ENCODE data around the gene IRAK1. TPM values are rescaled to one million over a fixed set of nuclear protein-coding genes. Genes with fewer than 3 reads are reported as not detected.
"Not testable (repeated sequence)": the region's sequence is repeated elsewhere in the genome, so short reads cannot be mapped to it uniquely, and the experiment has no call there.

IRAK1 gene
- total RNA-seq, 2 donors from 2014 or later = 71.0 to 83.9 TPM

DNA sequence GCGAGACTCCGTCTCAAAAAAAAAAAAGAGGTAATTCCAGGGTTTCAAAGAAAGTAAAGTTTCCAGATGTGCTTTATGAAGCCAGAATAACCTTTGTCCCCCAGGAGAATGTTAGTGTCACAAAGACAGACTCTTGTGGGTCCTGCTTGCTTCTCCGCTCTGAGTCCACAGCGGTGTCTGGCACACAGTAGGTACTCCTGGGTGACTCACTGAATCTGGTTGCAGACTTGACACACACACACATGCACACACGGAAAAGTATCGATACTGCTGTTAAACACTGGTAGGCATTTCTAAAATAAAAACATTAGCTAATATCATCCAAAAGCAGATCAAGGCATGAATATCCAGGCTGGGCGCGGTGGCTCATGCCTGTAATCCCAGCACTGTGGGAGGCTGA, 24.2 kb downstream of the IRAK1 start:
- no peak for DNase-seq (ENCODE audit: low spot score)
- no peaks in the 10 kb centered on the region for H3K9me3 ChIP-seq
- no peaks in the 10 kb centered on the region for H3K36me3 ChIP-seq
- TF ChIP-seq, protein P1, sequence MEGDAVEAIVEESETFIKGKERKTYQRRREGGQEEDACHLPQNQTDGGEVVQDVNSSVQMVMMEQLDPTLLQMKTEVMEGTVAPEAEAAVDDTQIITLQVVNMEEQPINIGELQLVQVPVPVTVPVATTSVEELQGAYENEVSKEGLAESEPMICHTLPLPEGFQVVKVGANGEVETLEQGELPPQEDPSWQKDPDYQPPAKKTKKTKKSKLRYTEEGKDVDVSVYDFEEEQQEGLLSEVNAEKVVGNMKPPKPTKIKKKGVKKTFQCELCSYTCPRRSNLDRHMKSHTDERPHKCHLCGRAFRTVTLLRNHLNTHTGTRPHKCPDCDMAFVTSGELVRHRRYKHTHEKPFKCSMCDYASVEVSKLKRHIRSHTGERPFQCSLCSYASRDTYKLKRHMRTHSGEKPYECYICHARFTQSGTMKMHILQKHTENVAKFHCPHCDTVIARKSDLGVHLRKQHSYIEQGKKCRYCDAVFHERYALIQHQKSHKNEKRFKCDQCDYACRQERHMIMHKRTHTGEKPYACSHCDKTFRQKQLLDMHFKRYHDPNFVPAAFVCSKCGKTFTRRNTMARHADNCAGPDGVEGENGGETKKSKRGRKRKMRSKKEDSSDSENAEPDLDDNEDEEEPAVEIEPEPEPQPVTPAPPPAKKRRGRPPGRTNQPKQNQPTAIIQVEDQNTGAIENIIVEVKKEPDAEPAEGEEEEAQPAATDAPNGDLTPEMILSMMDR (IDR thresholded peaks at IDR 0.05) = no peak
- no peak overlapping the region for H3K27ac ChIP-seq
- H3K27me3 ChIP-seq (replicated peaks; ENCODE audit: insufficient read depth) = no peaks in the 10 kb centered on the region
- no peaks in the 10 kb centered on the region for H3K4me1 ChIP-seq (ENCODE audit: control insufficient read depth in 1 of 2, low read depth in 2 of 2)
- no peak for ATAC-seq (ENCODE audit: insufficient number of reproducible peaks, low FRiP score, low read depth)
- no peak overlapping the region for H3K4me3 ChIP-seq

GRCh38 chrX:153994398-153994797, 25.3 kb downstream of the IRAK1 start:
- ATAC-seq (ENCODE audit: insufficient number of reproducible peaks, low FRiP score, low read depth); H3K27ac ChIP-seq; H3K4me1 ChIP-seq (ENCODE audit: control insufficient read depth in 1 of 2, low read depth in 2 of 2); H3K27me3 ChIP-seq (replicated peaks; ENCODE audit: insufficient read depth); DNase-seq (ENCODE audit: low spot score); H3K36me3 ChIP-seq; H3K9me3 ChIP-seq; H3K4me3 ChIP-seq: not testable (repeated sequence)

GRCh38 chrX:153993978-153994377, 25.7 kb downstream of the IRAK1 start:
- no peaks in the 10 kb centered on the region for H3K27me3 ChIP-seq (replicated peaks; ENCODE audit: insufficient read depth)
- H3K27ac ChIP-seq = no peak overlapping the region
- no peaks in the 10 kb centered on the region for H3K36me3 ChIP-seq
- H3K4me1 ChIP-seq (ENCODE audit: control insufficient read depth in 1 of 2, low read depth in 2 of 2) = no peaks in the 10 kb centered on the region
- TF ChIP-seq, protein P1 (IDR thresholded peaks at IDR 0.05) = no peak
- ATAC-seq (ENCODE audit: insufficient number of reproducible peaks, low FRiP score, low read depth) (no peak), DNase-seq (ENCODE audit: low spot score) (no peak)
- no peaks in the 10 kb centered on the region for H3K9me3 ChIP-seq
- no peak overlapping the region for H3K4me3 ChIP-seq

- no peak overlapping the region for H3K4me3 ChIP-seq
- no peaks in the 10 kb centered on the region for H3K27me3 ChIP-seq (replicated peaks; ENCODE audit: insufficient read depth)
- no peak for ATAC-seq (ENCODE audit: insufficient number of reproducible peaks, low FRiP score, low read depth)
- TF ChIP-seq, protein P1 (IDR thresholded peaks at IDR 0.05) = no peak
- no peak overlapping the region for H3K27ac ChIP-seq
- no peaks in the 10 kb centered on the region for H3K36me3 ChIP-seq
- DNase-seq (ENCODE audit: low spot score) = no peak
- H3K4me1 ChIP-seq (ENCODE audit: control insufficient read depth in 1 of 2, low read depth in 2 of 2) = no peaks in the 10 kb centered on the region
- no peaks in the 10 kb centered on the region for H3K9me3 ChIP-seq
Observed at GRCh38 chrX:153993079-153993478, 26.6 kb downstream of the IRAK1 start.

DNA sequence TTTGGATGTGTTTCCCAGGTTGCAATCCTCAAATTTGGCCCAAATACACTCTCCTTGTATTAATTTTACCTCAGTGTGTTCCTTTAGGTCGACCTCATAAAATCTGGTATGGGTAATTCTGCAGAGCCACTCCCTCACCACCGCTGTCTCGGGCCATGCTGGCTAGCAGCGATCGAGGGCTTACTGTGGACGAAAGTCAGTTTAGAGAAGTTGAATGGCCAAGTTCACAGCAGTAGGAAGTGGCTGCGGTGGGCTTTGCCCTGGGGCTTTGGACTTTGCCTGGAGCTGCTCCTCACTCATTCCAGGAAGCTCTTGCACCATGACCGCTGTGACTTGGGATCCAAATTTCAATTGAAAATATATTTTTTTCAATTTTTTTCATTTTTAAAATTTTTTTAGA, 27.5 kb downstream of the IRAK1 start:
- Histone ChIP-seq H3K27me3 (replicated peaks; ENCODE audit: insufficient read depth) (no peaks in the 10 kb centered on the region), H3K4me3 (no peak overlapping the region), H3K27ac (no peak overlapping the region), H3K4me1 (ENCODE audit: control insufficient read depth in 1 of 2, low read depth in 2 of 2) (no peaks in the 10 kb centered on the region), H3K36me3 (no peaks in the 10 kb centered on the region), H3K9me3 (no peaks in the 10 kb centered on the region)
- TF ChIP-seq, protein P1 (IDR thresholded peaks at IDR 0.05) = no peak
- DNase-seq (ENCODE audit: low spot score) (no peak), ATAC-seq (ENCODE audit: insufficient number of reproducible peaks, low FRiP score, low read depth) (no peak)

GRCh38 chrX:153991013-153991580, 28.6 kb downstream of the IRAK1 start:
- Histone ChIP-seq H3K36me3 (no peaks in the 10 kb centered on the region), H3K27me3 (replicated peaks; ENCODE audit: insufficient read depth) (no peaks in the 10 kb centered on the region), H3K27ac (no peak overlapping the region), H3K4me3 (no peak overlapping the region), H3K4me1 (ENCODE audit: control insufficient read depth in 1 of 2, low read depth in 2 of 2) (no peaks in the 10 kb centered on the region), H3K9me3 (no peaks in the 10 kb centered on the region)
- TF ChIP-seq, protein P1 (IDR thresholded peaks at IDR 0.05) = no peak
- DNase-seq (ENCODE audit: low spot score) (no peak), ATAC-seq (ENCODE audit: insufficient number of reproducible peaks, low FRiP score, low read depth) (no peak)
